ENCODE data around the gene LLGL2. TPM values are rescaled to one million over a fixed set of nuclear protein-coding genes. Genes with fewer than 3 reads are reported as not detected.

Gene LLGL2
- total RNA-seq, 4 donors from 2014 or later, result 0.78 to 7.1 (median 1.4) TPM

- H3K4me1 ChIP-seq, result no peaks in the 10 kb centered on the region
- ATAC-seq (no peak), DNase-seq (no peak)
- no peak overlapping the region for H3K27ac ChIP-seq
- H3K4me3 ChIP-seq, result no peak overlapping the region
- no peaks in the 10 kb centered on the region for H3K27me3 ChIP-seq
- no peaks in the 10 kb centered on the region for H3K36me3 ChIP-seq
- no peaks in the 10 kb centered on the region for H3K9me3 ChIP-seq
- TF ChIP-seq CTCF (IDR thresholded peaks at IDR 0.05 in 4 of 5, conservative IDR thresholded peaks at IDR 0.05 in 1 of 5) (no peak), POLR2A (IDR thresholded peaks at IDR 0.05) (no peak)
- in situ Hi-C loops (cut with MboI; ENCODE audit: low sequenced_read_pairs in 4 of 4) (no loop called here), intact Hi-C loops (cut with DNase I; ENCODE audit: low total_unique reads) (no loop called here)
These were observed 41.3 kb downstream of the LLGL2 start for GRCh38 chr17:75566834-75567233.

GRCh38 chr17:75568412-75569255 lies 43.1 kb downstream of the LLGL2 start:
- Histone ChIP-seq H3K4me1 (no peaks in the 10 kb centered on the region), H3K27ac (no peak overlapping the region), H3K36me3 (no peaks in the 10 kb centered on the region), H3K9me3 (no peaks in the 10 kb centered on the region), H3K4me3 (no peak overlapping the region), H3K27me3 (no peaks in the 10 kb centered on the region)
- DNase-seq (no peak), ATAC-seq (no peak)
- TF ChIP-seq CTCF (IDR thresholded peaks at IDR 0.05 in 4 of 5, conservative IDR thresholded peaks at IDR 0.05 in 1 of 5), result no peak
- TF ChIP-seq POLR2A (IDR thresholded peaks at IDR 0.05), result no peak
- in situ Hi-C loops (cut with MboI; ENCODE audit: low sequenced_read_pairs in 4 of 4), result no loop called here
- intact Hi-C loops (cut with DNase I; ENCODE audit: low total_unique reads), result no loop called here

GRCh38 chr17:75570034-75570676 lies 44.7 kb downstream of the LLGL2 start:
- no peaks in the 10 kb centered on the region for H3K9me3 ChIP-seq
- no peak overlapping the region for H3K4me3 ChIP-seq
- in situ Hi-C loops (cut with MboI; ENCODE audit: low sequenced_read_pairs in 4 of 4) (no loop called here), intact Hi-C loops (cut with DNase I; ENCODE audit: low total_unique reads) (no loop called here)
- no peak for TF ChIP-seq POLR2A (IDR thresholded peaks at IDR 0.05)
- no peak for TF ChIP-seq CTCF (IDR thresholded peaks at IDR 0.05 in 4 of 5, conservative IDR thresholded peaks at IDR 0.05 in 1 of 5)
- ATAC-seq, result no peak
- H3K27ac ChIP-seq, result no peak overlapping the region
- H3K4me1 ChIP-seq, result no peaks in the 10 kb centered on the region
- H3K36me3 ChIP-seq, result no peaks in the 10 kb centered on the region
- no peaks in the 10 kb centered on the region for H3K27me3 ChIP-seq
- no peak for DNase-seq

- ATAC-seq, result no peak
These were observed 45.3 kb downstream of the LLGL2 start for GRCh38 chr17:75570772-75571171.

More at GRCh38 chr17:75570772-75571171, 45.3 kb downstream of the LLGL2 start:
- intact Hi-C loops (cut with DNase I; ENCODE audit: low total_unique reads), result no loop called here
- no peaks in the 10 kb centered on the region for H3K27me3 ChIP-seq
- in situ Hi-C loops (cut with MboI; ENCODE audit: low sequenced_read_pairs in 4 of 4), result no loop called here
- DNase-seq, result no peak
- H3K4me3 ChIP-seq, result no peak overlapping the region
- H3K9me3 ChIP-seq, result no peaks in the 10 kb centered on the region
- H3K27ac ChIP-seq, result no peak overlapping the region
- TF ChIP-seq CTCF (IDR thresholded peaks at IDR 0.05 in 4 of 5, conservative IDR thresholded peaks at IDR 0.05 in 1 of 5) (no peak), POLR2A (IDR thresholded peaks at IDR 0.05) (no peak)
- H3K4me1 ChIP-seq, result no peaks in the 10 kb centered on the region
- H3K36me3 ChIP-seq, result no peaks in the 10 kb centered on the region
